ENCODE results near the gene CLDN22.

CLDN22 gene

GRCh38 chr4:183284965-183285364 lies 35.1 kb downstream of the CLDN22 start:
- H3K27ac ChIP-seq, result no peak overlapping the region
- no peak for TF ChIP-seq CTCF (conservative IDR thresholded peaks at IDR 0.05)
- TF ChIP-seq ZFX (IDR thresholded peaks at IDR 0.05), result no peak

- no peak overlapping the region for H3K27ac ChIP-seq
- TF ChIP-seq ZFX (IDR thresholded peaks at IDR 0.05) (no peak), CTCF (conservative IDR thresholded peaks at IDR 0.05) (no peak)
Observed at GRCh38 chr4:183284258-183284785, 35.8 kb downstream of the CLDN22 start.

DNA sequence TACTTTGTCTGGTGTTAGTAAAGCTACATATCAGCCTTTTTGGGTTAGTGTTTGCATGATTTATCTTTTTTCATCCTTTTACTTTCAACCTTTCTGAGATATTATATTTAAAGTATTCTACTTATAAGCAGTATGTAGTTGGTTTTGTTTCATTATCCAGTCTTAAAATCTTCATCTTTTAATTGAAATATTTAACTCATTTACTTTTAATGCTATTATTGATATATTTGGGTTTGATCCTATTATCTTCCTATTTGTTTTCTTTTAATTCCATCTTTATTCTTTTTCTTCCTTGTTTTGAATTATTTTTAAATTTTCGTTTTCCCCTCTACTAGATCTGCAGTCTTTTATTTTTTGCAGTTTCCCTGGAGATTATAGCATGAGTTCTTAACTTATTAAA lies 44.0 kb downstream of the CLDN22 start:
- no peak overlapping the region for H3K27ac ChIP-seq
- TF ChIP-seq CTCF (conservative IDR thresholded peaks at IDR 0.05) (no peak), ZFX (IDR thresholded peaks at IDR 0.05) (no peak)

DNA sequence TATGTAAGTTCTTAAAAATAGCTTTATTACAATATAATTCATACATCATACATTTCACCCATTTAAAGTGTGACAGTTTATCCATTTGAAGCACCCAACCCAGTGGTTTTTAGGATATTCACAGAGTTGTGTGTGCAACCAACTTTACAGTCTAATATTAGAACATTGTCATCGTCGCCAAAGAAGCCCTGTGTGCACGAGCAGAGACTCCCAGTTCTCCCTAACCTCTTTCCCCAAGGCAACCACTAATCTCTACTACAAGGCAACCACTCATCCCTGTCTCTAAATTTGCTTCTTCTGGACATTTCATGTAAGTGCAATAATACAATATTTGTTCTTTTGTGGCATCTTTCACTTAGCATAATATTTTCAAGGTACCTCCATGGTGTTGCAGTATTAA lies 47.7 kb downstream of the CLDN22 start:
- no peak for TF ChIP-seq ZFX (IDR thresholded peaks at IDR 0.05)
- no peak for TF ChIP-seq CTCF (conservative IDR thresholded peaks at IDR 0.05)
- no peak overlapping the region for H3K27ac ChIP-seq

GRCh38 chr4:183268556-183268955 lies 51.5 kb downstream of the CLDN22 start:
- no peak overlapping the region for H3K27ac ChIP-seq
- TF ChIP-seq ZFX (IDR thresholded peaks at IDR 0.05), result no peak
- TF ChIP-seq CTCF (conservative IDR thresholded peaks at IDR 0.05), result no peak

All from C4-2B (cell line).